Lower lobe of right lung (tissue), 2 donors: ENCODE results near the gene SH2D6. TPM values are rescaled to one million over a fixed set of nuclear protein-coding genes. Genes with fewer than 3 reads are reported as not detected.

Source experiments
- ATAC-seq, 2 donors: fragments of 200-7000 bp; cut with Tn5 transposase; one replicate each; pipeline ENCODE4 v1.9.1; 2020 to 2022; ENCODE audit warnings: mild to moderate bottlenecking in 2 of 2, moderate library complexity in 2 of 2
- DNase-seq: peaks from one replicate; pipeline ENCODE4 v3.0.0-alpha.2; 2020
- H3K27ac ChIP-seq: fragments of 200-600 bp; one replicate; pipeline ENCODE4 v1.8.0; 2022
- H3K27me3 ChIP-seq: fragments of 200-600 bp; one replicate; pipeline ENCODE4 v1.8.0; 2022; ENCODE audit warnings: low read depth
- H3K36me3 ChIP-seq: fragments of 200-600 bp; one replicate; pipeline ENCODE4 v1.8.0; 2022; ENCODE audit warnings: mild to moderate bottlenecking
- H3K4me1 ChIP-seq: fragments of 200-600 bp; one replicate; pipeline ENCODE4 v1.8.0; 2022
- H3K4me3 ChIP-seq: fragments of 200-600 bp; one replicate; pipeline ENCODE4 v1.8.0; 2022; ENCODE audit warnings: mild to moderate bottlenecking
- H3K9me3 ChIP-seq: fragments of 200-600 bp; one replicate; pipeline ENCODE4 v1.8.0; 2022
- CTCF ChIP-seq: fragments of 200-600 bp; IDR thresholded peaks from one replicate; pipeline ENCODE4 v1.8.0; 2022; ENCODE audit warnings: antibody characterized with exemption, mild to moderate bottlenecking
- intact Hi-C: fragments of 100-400 bp; cut with DNase I; formaldehyde crosslinking; loops from one replicate; pipeline ENCODE4 v1.11.0; 2022
- long read RNA-seq: library from polyadenylated mRNA; unstranded; transcript quantifications from one replicate; pipeline ENCODE4 v2.0.0, GENCODE V29; 2021
- total RNA-seq: library from RNA; stranded (reverse); fragmentation: NEBNext Ultra II Directional; extraction: Animal tissue kit (Norgen Biotek cat#: 25700); gene quantifications from one replicate; pipeline ENCODE4 v1.2.1, GENCODE V29; 2021
- donor health status: DM: no; HTN: yes; CAD: no; lungs with severe emphysema.

The SH2D6 gene
- 0.97 TPM for total RNA-seq
- long read RNA-seq, partial matches to known transcripts, result 1 of 2 reads
- long read RNA-seq, other reads (novel, unspliced or antisense), result 1 of 2 reads

GRCh38 chr2:85418132-85419008 lies at the start of gene SH2D6:
Gene SH2D6 (plus strand): TSS chr2:85418714. CDS start chr2:85429466, 10,752 bp downstream.
- DNase-seq, result peak; percentile 92
- intact Hi-C loops, result no loop called here
- no peaks in the 10 kb centered on the region for H3K9me3 ChIP-seq

GRCh38 chr2:85368921-85369320 lies 49.6 kb upstream of the SH2D6 start:
- DNase-seq (no peak), ATAC-seq (no peak)
- Histone ChIP-seq H3K36me3 (peaks cover 44% of the 10 kb centered on the region), H3K9me3 (no peaks in the 10 kb centered on the region), H3K27me3 (no peaks in the 10 kb centered on the region), H3K4me1 (no peaks in the 10 kb centered on the region), H3K27ac (no peak overlapping the region), H3K4me3 (no peak overlapping the region)
- TF ChIP-seq CTCF, result no peak
- intact Hi-C loops, result no loop called here

More at GRCh38 chr2:85418132-85419008, at the start of gene SH2D6:
- peak; percentile 70 to 77 for ATAC-seq
- no peak for TF ChIP-seq CTCF
- H3K4me3 ChIP-seq, result peak within 1 kb of the TSS; percentile 77
- H3K4me1 ChIP-seq, result peaks cover 51% of the 10 kb centered on the region
- peak within 1 kb of the TSS; percentile 94 for H3K27ac ChIP-seq
- no peaks in the 10 kb centered on the region for H3K27me3 ChIP-seq
- no peaks in the 10 kb centered on the region for H3K36me3 ChIP-seq

GRCh38 chr2:85369500-85369899 lies 49.0 kb upstream of the SH2D6 start:
- no peak for TF ChIP-seq CTCF
- Histone ChIP-seq H3K4me3 (no peak overlapping the region), H3K27ac (no peak overlapping the region), H3K36me3 (peaks cover 44% of the 10 kb centered on the region), H3K4me1 (no peaks in the 10 kb centered on the region), H3K9me3 (no peaks in the 10 kb centered on the region), H3K27me3 (no peaks in the 10 kb centered on the region)
- ATAC-seq (no peak), DNase-seq (no peak)
- intact Hi-C loops, result no loop called here

GRCh38 chr2:85371045-85371444 lies 47.5 kb upstream of the SH2D6 start:
- Histone ChIP-seq H3K4me3 (no peak overlapping the region), H3K4me1 (no peaks in the 10 kb centered on the region), H3K27ac (no peak overlapping the region), H3K27me3 (no peaks in the 10 kb centered on the region), H3K36me3 (peaks cover 48% of the 10 kb centered on the region), H3K9me3 (no peaks in the 10 kb centered on the region)
- ATAC-seq (no peak), DNase-seq (no peak)
- intact Hi-C loops, result no loop called here
- no peak for TF ChIP-seq CTCF

- Histone ChIP-seq H3K27me3 (no peaks in the 10 kb centered on the region), H3K4me1 (no peaks in the 10 kb centered on the region), H3K9me3 (no peaks in the 10 kb centered on the region), H3K36me3 (peaks cover 67% of the 10 kb centered on the region), H3K27ac (no peak overlapping the region), H3K4me3 (no peak overlapping the region)
- DNase-seq (no peak), ATAC-seq (no peak)
- intact Hi-C loops, result no loop called here
- TF ChIP-seq CTCF, result no peak
These were observed 42.0 kb upstream of the SH2D6 start for GRCh38 chr2:85376291-85377065.
